GM18519 (cell line): ENCODE results near the gene VMO1.

Experiments
- ATAC-seq: cut with Tn5 transposase; IDR thresholded peaks from one replicate; pipeline ENCODE4 v1.9.1; 2021; ENCODE audit warnings: mild to moderate bottlenecking, moderate library complexity; ENCODE audit not compliant: unreplicated experiment, low FRiP score

Gene VMO1

DNA sequence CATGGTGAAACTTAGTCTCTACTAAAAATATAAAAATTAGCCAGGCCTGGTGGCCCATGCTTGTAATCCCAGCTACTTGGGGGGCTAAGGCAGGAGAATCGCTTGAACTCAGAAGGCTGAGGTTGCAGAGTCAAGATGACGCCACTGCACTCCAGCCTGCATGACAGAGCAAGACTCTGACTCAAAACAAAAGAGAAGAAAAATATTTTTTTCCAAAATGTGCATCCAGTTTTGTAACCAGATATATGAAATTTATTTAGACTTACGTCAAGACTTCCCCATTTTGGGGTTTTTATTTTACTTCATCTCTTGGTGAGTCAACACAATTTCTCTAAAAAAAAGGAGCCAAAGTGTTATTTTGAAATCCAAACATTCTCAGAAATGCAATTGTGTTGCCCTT lies 20.0 kb downstream of the VMO1 start:
- ATAC-seq = no peak

- no peak for ATAC-seq
These were observed 21.6 kb downstream of the VMO1 start for GRCh38 chr17:4764595-4764994.

DNA sequence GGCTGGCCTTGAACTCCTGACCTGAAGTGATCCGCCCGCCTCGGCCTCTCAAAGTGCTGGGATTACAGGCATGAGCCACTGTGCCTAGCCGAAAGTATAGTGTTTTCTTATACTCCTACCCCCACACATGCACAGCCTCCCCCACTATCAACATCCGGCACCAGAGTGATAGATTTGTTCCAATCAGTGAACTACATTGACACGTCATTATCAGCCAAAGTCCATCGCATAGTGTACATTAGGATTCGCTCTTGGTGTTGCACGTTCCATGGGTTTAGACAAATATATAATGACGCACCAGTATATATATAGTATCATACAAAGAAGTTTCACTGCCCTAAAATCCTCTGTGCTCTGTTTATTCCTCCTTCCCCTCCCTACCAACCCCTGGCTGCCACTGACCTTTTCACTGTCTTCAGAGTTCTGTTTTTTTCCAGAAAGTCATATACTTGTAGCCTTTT lies 26.4 kb downstream of the VMO1 start:
- no peak for ATAC-seq

DNA sequence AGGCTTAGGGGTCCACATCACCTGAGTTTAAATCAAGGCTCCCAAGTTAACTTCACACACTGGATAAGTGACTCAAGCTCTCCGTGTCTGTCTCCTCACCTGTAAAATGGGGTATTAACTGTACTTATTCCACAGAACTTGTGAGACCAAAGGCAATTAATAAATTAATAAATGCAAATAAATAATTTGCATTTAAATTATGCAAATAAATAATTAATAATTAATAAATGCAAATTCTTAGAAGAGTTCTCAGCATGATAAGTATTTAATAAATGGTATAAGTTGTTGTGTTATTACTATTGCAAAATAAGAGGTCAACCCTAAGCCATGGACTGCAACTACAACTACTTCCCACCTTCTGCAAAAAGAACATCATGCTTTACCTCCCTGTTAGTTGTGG lies 32.8 kb downstream of the VMO1 start:
- no peak for ATAC-seq

DNA sequence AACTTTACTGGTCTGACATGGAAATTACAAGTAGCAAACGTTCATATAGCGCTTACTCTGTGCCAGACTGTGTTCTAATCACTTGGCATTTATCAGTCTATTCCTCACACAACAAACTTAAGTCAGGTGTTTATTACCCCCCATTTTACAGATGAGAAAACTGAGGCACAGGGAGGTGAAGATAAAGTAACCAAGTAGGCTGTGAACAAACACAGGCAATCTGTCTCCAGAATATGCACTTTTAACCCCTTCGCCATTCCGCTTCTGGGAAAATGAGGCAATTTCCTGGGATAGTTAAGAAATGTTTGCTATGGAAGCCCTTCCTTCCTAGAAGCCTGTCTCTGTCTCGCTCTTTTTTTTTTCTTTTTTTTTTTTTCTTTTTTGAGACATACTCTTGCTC lies 34.2 kb downstream of the VMO1 start:
- no peak for ATAC-seq

- no peak for ATAC-seq
These were observed 35.6 kb downstream of the VMO1 start for GRCh38 chr17:4750606-4751005.

- ATAC-seq = no peak
These were observed 37.5 kb downstream of the VMO1 start for GRCh38 chr17:4748686-4749085.

- ATAC-seq = no peak
These were observed 38.3 kb downstream of the VMO1 start for GRCh38 chr17:4747847-4748246.

DNA sequence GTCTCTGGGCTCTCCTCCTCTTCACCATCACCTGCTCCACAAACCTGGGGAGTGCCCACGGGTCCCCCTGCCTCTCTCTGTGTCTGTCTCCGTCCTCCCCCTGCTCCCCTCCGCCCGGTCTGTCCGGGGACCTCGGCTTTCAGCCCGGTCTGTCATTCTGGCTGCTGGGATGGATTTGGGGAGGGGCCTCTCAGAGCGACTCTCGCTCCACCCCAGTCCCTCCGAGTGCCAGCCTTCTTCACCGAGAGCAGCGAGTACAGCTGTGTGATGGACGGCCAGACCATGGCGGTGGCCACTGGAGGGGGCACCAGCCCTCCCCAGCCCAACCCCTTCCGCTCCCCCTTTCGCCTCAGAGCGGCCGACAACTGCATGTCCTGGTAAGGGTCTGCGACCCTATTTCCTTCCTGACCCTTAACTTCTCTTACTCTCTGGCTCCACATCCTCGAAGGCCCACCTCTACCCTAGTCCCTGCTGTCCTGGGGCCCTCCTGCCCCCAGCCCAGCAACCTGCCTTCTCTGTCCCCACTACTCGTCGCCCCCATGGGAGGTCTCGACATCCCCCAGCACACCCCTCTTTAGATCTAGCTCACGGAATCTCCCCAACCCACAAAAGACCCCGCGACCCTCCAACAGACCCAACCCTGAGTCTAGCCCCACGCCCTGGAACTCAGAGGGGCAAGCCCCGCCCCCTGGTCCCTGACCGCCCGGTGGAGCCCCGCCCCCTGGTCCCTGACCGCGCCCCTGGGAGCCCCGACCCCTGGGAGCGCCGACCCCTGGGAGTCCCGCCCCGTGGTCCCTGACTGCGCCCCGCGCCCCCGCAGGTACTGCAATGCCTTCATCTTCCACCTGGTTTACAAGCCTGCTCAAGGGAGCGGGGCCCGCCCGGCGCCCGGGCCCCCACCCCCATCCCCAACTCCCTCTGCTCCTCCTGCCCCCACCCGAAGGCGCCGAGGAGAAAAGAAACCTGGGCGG lies 40.9 kb downstream of the VMO1 start:
- no peak for ATAC-seq

- no peak for ATAC-seq
These were observed 42.3 kb downstream of the VMO1 start for GRCh38 chr17:4743898-4744297.

DNA sequence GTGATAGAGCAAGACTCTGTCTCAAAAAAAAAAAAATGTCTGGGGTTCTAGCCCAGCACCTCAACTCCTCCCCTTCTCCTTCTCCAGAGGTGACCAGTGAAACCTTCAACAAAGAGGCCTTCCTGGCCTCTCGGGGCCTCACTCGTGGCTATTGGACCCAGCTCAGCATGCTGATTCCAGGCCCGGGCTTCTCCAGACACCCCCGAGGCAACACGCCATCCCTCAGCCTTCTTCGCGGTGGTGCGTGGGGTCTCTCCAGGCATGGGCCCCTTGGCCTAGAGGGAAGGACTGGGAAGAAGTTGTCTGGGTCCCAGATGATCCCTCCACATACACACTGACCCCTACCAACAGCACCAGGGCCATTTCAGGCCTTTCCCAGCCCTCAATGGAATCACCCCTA lies 42.9 kb downstream of the VMO1 start:
- ATAC-seq = no peak

DNA sequence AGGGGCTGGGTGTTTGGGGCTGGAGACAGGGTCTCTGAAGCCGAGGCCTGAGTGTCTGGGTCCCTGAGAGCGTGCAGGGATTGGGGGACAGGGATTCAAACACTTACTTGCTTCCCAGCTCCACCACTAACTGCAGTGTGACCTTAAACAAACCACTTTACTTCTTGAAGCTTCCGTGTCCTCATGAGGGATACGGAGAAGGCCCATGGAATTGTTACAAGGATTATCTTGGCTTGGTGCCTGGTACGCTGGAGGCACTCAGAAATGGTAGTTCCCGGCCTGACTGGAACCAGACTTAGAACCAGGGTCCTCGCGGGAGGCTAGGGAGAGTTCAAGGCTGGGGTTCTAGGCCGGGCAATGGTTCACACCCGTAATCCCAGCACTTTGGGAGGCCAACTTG lies 43.5 kb downstream of the VMO1 start:
- ATAC-seq = no peak

DNA sequence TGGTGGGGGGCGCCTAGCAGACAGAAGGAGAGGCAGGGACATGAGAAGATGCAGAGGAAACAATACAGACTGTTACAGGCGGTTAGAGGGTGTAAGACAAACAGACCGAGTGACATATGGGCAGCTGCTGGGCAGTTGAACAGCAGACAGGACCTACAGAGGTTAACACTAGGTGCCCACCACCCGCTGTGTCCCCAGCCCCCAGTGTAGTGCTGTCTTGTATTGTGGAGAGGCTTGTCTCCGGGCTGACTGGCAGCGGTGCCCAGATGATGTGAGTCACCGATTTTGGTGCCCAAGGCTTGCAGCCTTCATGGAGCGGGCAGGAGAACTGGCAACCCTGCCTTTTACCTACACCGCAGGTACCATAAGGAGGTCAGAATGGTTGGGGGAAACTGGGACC lies 44.0 kb downstream of the VMO1 start:
- no peak for ATAC-seq

- no peak for ATAC-seq
These were observed 44.6 kb downstream of the VMO1 start for GRCh38 chr17:4741544-4741943.

GRCh38 chr17:4740584-4740983 lies 45.6 kb downstream of the VMO1 start:
- no peak for ATAC-seq

GRCh38 chr17:4740025-4740351 lies 46.2 kb downstream of the VMO1 start:
- no peak for ATAC-seq

DNA sequence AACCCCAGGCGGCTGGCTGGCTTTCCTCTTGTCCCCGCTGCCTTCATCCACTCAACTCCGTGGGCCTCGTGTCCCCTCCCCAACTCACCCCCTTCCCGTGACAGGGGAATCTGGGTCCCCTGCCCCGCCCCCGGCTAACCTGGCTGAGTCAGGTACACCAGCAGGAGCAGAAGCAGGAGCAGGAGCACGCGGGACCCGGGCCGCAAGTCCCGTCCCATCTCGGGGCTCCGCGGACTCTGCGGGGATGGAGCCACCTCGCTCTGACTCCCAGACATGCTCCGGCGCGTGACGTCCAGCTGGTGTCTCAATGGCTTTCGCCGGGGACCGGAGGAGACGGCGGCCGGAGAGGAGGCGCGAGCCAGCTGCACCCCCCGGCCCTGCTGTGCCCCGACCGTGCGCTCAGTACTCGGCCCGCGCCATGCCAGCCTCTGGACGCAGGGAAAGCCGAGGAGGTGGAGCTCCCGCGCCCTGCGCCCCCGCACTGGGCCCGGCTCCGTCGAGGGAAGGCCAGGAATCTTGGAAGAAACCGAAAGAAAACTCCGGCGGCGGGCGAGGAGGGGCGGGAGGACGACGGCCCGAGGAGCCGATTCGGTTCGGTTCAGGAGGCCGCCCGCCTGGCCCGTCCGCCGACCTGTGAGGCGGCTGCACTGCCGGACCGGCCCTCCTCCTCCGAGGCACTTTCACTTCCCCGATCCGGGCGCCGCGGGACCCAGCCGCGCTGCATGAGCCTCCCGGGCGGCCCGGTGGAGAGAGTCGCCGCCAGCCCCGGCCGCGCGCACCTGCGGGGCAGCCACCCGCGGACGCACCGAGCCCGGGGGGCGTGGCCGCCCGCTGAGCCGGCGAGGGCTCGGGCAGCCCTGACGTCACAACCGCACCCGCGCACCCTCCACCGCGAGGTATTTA lies 46.8 kb downstream of the VMO1 start, which contains the start of the genes CXCL16 and ZMYND15:
TSS of gene CXCL16 (minus strand) at position 807 of the 903 bp plus-strand sequence. CDS start at position 218, 589 bp downstream.
TSS of gene ZMYND15 (plus strand) at position 712 of the 903 bp plus-strand sequence. CDS start 716 bp downstream, outside the sequence.
- no peak for ATAC-seq

DNA sequence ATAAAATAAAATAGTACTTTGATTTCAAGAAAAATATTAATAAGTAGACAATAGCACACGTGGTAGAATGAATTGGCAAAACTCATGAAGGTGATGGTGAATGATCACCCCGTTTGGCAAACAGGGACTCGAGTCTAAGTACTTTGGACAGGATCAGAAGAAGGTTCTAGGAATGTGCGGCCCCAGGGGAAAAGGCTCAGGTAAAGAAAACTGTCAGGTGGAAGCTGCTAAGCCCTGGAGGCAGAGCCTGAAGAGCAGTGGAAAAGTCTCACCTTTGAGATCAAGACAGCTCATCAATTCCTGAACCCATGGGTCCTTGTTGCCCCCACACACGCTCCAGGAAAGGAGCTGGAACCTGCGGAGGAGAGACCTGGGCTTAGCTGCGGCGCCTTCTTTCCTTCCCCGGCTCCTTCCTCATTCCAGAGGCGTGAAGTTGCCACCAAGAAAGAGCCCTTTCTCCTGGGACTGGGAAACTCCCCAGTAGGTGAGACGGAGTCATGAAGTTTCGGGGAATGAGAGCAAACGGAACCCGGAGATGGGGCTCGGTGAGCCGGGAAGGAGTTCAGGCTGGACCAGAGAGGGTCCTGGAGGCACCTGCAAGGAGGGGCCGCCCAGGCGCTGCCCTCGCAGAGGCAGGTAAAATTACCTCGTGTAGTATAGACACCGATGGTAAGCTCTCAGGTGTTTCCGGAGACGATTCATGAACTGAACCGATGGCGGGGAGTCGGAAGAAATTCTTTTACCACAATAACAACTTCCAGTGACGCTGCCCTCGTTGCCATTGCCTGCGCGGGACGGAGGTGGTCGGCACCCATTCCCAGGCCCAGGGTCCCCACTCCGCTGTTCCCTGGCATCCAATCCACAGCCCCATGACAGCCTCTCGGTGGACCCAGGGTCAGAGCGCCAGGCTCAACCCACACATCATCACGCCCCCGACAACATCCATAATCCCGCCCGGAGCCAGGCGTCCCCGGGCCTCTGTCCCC lies 47.7 kb downstream of the VMO1 start:
- ATAC-seq = no peak

- ATAC-seq = no peak
These were observed 50.1 kb downstream of the VMO1 start for GRCh38 chr17:4735876-4736651.
